ENCODE data around the gene UBE2S.

UBE2S gene

GRCh38 chr19:55377356-55378131 is 30.0 kb downstream of the UBE2S start:
- DNase-seq (ENCODE audit: low read depth) = no peak
- TF ChIP-seq CTCF (IDR thresholded peaks at IDR 0.05; ENCODE audit: control insufficient read depth, extremely low read depth, insufficient read depth) = no peak
- no peak overlapping the region for H3K4me3 ChIP-seq (ENCODE audit: low read depth, low read length)

- no peak within 1 kb of the TSS for H3K4me3 ChIP-seq (ENCODE audit: low read depth, low read length)
- no peak for TF ChIP-seq CTCF (IDR thresholded peaks at IDR 0.05; ENCODE audit: control insufficient read depth, extremely low read depth, insufficient read depth)
- no peak for DNase-seq (ENCODE audit: low read depth)
Measured at GRCh38 chr19:55376241-55376933, 31.2 kb downstream of the UBE2S start, which contains the start of gene TMEM190. Gene TMEM190 (plus strand): TSS chr19:55376826. CDS start chr19:55376854, 28 bp downstream.

DNA sequence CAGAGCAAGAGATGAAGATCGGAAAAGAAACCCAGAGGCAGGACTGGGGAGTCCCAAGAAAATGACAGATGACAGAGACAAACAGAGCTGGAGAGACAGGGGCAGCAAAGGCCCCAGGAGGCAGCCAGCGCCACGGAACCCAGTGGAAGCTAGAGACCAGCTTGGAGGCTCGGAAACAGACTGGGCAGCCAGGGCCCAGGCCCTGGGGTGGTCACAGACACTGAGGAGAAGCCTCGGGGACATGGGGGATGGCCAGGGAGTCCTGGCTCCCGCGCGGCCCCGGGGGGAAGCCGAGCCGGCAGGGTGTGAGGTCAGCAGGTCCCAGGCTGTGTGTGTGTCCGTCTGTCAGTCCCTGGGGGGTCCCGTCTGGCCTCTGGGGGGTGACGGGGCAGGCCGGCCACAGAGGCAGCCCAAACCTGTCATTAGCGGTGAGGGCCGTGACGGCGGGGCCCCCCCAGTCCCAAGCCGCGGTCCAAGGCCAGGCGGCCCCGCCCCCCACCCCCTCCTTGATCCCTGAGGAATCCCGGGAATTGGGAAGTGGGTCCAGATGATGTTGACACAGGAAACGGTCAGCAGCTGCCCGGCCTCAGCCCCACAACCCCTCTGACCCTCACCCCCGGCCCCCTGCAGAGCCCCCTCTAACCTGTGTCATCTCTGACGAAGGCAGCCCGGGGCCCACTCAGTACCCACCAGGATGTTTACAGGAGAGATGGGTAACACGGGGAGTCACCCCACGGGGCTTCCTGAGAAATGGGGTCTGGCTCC is 33.4 kb downstream of the UBE2S start:
- TF ChIP-seq CTCF (IDR thresholded peaks at IDR 0.05; ENCODE audit: control insufficient read depth, extremely low read depth, insufficient read depth) = no peak
- no peak for DNase-seq (ENCODE audit: low read depth)
- H3K4me3 ChIP-seq (ENCODE audit: low read depth, low read length) = no peak overlapping the region

- no peak overlapping the region for H3K4me3 ChIP-seq (ENCODE audit: low read depth, low read length)
- DNase-seq (ENCODE audit: low read depth) = no peak
- no peak for TF ChIP-seq CTCF (IDR thresholded peaks at IDR 0.05; ENCODE audit: control insufficient read depth, extremely low read depth, insufficient read depth)
Measured at GRCh38 chr19:55373306-55373992, 34.1 kb downstream of the UBE2S start.

DNA sequence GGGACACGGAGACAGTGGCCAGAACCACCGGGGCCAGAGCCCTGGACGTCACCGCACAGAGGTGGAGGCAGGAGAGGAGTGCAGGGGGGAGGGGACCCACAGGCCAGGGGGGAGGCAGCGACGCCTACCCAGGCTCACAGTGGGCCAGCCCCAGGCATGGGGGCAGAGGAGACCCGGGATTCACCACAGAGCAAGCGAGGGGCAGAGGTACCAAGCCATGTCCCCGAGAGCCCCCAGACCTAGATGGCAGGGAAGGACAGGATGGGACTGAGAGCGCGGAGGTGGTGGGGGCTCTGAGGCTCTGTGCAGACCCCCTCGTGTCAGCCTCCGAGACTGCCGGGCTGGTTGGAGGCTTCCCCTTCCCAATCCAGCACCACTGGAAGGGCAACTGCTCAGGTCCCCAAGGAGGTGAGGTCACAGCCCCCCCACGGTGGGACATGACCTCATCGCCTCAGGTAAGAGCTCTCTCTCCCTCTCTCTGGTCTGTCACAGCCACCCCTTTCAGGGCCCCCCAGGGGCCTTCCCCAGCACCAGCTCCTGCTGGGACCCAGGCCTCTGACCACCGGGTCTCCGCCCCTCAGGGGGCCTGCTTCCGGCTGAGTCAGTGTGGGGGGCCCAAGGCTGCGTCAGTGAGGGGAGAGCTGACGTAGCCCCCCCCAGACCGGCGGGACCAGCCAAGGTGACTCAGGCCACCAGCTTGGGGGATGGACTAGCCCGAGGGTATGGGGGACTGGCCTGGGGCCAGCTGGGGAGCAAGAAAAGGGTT is 35.1 kb downstream of the UBE2S start:
- no peak for DNase-seq (ENCODE audit: low read depth)
- TF ChIP-seq CTCF (IDR thresholded peaks at IDR 0.05; ENCODE audit: control insufficient read depth, extremely low read depth, insufficient read depth) = no peak
- H3K4me3 ChIP-seq (ENCODE audit: low read depth, low read length) = no peak overlapping the region

All from LNCaP clone FGC (cell line).